Kidney epithelial cell (primary cell): ENCODE data around the gene ACOX3. TPM values are rescaled to one million over a fixed set of nuclear protein-coding genes. Genes with fewer than 3 reads are reported as not detected.
A peak's percentile ranks its signal among the peaks of the same experiment; 100 is the strongest.

ENCODE experiments used
- DNase-seq: peaks from one replicate; pipeline ENCODE4 v3.0.0-alpha.2; 2010; ENCODE audit warnings: low read depth
- H3K27me3 ChIP-seq: 2 replicates; pipeline ENCODE4 v1.6.0; 2011; ENCODE audit warnings: low read length; ENCODE audit not compliant: control insufficient read depth, insufficient read depth
- H3K36me3 ChIP-seq: 2 replicates; pipeline ENCODE4 v1.5.1; 2011; ENCODE audit warnings: low read length; ENCODE audit not compliant: control insufficient read depth, insufficient read depth
- H3K4me3 ChIP-seq: 2 replicates; pipeline ENCODE4 v1.5.1; 2011; ENCODE audit warnings: low read depth, mild to moderate bottlenecking, control low read depth, low read length
- CTCF ChIP-seq: IDR thresholded peaks from 2 replicates; pipeline ENCODE4 v1.5.1; 2011; ENCODE audit warnings: mild to moderate bottlenecking, moderate library complexity, low read length, control low read depth, inconsistent platforms; ENCODE audit not compliant: insufficient read depth, poor library complexity, severe bottlenecking
- total RNA-seq: library from RNA; depleted of rRNA; stranded (reverse); fragments of >200 nt; gene quantifications from 2 replicates; pipeline ENCODE4 v1.2.3, GENCODE V29; 2015

The ACOX3 gene
- total RNA-seq, 1 donor from 2014 or later, result 37.4 TPM

- no peaks in the 10 kb centered on the region for H3K36me3 ChIP-seq
- TF ChIP-seq CTCF, result no peak
- peak; percentile 42 for DNase-seq
- no peaks in the 10 kb centered on the region for H3K27me3 ChIP-seq
- H3K4me3 ChIP-seq, result no peak overlapping the region
These were observed 104.0 kb downstream of the ACOX3 start for GRCh38 chr4:8336412-8337075.

- no peak for TF ChIP-seq CTCF
- Histone ChIP-seq H3K36me3 (no peaks in the 10 kb centered on the region), H3K4me3 (no peak overlapping the region), H3K27me3 (no peaks in the 10 kb centered on the region)
- no peak for DNase-seq
These were observed 104.7 kb downstream of the ACOX3 start for GRCh38 chr4:8335848-8336247.

- DNase-seq, result no peak
- H3K4me3 ChIP-seq, result no peak overlapping the region
- no peaks in the 10 kb centered on the region for H3K27me3 ChIP-seq
- no peaks in the 10 kb centered on the region for H3K36me3 ChIP-seq
- no peak for TF ChIP-seq CTCF
These were observed 105.6 kb downstream of the ACOX3 start for GRCh38 chr4:8334786-8335460.

GRCh38 chr4:8333726-8334460 is 106.6 kb downstream of the ACOX3 start:
- TF ChIP-seq CTCF, result no peak
- no peak for DNase-seq

GRCh38 chr4:8332891-8333331 is 107.6 kb downstream of the ACOX3 start:
- no peaks in the 10 kb centered on the region for H3K27me3 ChIP-seq
- DNase-seq, result no peak
- no peaks in the 10 kb centered on the region for H3K36me3 ChIP-seq
- H3K4me3 ChIP-seq, result no peak overlapping the region
- TF ChIP-seq CTCF, result no peak

More at GRCh38 chr4:8333726-8334460, 106.6 kb downstream of the ACOX3 start:
- Histone ChIP-seq H3K36me3 (no peaks in the 10 kb centered on the region), H3K27me3 (no peaks in the 10 kb centered on the region), H3K4me3 (no peak overlapping the region)
